NCI-H1436 (cell line): ENCODE measurements around the gene FCF1.

Experiments used
- DNase-seq: peaks from one replicate; lab custom pipeline; 2025; lab: John Stamatoyannopoulos, UW

Gene FCF1

DNA sequence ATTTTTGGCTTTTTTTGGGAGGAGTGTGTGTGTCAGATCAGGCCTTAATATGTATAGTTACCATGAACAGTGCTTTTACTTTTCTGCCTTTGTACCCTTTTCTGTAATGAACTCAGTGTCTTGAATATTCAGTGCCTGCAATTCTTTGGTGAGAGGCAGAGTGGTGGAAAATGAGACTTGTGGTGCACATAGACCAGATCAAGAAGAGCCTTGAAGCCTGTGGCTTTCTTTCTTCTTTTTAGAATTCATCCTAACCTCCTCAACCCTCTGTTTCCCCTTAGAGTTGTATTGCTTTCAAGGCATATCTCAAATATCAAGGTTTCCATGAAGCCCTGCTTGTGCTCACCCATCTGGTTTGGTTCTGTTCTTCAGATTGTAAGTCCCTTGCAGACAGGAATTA, 52.8 kb downstream of the FCF1 start:
- DNase-seq: no peak

DNA sequence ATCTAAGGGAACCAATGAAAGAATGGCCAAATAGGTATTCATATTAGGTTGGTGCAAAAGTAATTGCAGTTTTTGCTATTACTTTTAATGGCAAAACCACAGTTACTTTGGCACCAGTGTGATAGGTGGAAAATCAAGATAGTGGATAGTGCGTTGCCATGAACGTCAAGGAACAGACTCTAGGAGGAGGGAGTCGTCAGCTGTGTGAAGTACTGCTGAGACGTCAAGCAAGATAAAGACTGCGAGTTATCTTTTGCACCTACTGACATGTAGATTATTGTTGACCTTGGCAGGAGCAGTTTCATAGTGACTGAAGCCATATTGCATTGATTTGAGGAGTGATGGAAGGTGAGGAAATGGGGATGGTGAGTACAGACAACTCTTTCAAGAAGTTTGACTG, 58.5 kb downstream of the FCF1 start:
- no peak for DNase-seq

DNA sequence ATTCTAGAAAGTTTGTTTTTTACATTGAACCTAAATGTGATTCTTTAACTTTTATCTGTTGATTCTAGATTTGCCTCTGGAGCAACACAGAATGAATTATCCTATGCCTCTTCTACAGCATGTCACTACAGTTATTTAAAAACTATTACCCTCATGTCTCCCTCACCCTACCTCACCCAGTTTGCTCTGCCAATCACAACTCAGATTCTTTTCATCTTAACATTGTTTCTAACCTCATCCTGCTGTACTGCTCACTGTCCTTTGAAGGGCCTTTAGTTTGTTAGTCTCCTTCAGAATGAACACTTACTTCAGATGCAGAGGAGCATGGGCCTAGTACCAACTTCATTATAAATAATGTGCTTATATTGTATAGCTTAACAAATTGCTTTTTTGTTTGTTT, 71.7 kb downstream of the FCF1 start:
- DNase-seq: no peak

DNA sequence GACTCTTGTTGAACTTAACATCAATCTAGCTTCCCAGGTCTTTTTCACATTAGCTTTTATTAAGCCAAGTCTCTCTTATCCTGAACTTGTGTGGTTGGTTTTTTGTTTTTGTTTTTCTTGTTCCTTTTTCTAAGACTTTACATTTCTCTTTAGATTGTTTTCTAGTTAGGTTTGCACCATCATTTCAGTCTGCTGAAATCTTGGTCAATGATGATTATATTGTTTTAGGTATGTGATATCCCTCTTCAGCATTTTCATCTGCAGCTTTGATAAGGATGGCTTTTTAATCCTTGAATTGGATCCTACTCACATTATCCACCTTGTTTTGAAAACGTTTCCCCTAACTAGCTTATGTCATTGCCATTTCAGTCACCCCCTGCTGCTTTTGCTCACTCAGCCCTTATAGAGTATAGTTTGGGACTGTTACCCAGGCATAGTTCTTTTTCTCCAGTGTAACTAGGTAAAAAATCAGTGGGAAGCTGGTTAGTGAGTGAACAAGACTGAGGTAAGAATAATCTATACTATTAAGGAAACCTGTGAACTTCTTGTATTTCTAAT, 72.2 kb downstream of the FCF1 start:
- DNase-seq: no peak

DNA sequence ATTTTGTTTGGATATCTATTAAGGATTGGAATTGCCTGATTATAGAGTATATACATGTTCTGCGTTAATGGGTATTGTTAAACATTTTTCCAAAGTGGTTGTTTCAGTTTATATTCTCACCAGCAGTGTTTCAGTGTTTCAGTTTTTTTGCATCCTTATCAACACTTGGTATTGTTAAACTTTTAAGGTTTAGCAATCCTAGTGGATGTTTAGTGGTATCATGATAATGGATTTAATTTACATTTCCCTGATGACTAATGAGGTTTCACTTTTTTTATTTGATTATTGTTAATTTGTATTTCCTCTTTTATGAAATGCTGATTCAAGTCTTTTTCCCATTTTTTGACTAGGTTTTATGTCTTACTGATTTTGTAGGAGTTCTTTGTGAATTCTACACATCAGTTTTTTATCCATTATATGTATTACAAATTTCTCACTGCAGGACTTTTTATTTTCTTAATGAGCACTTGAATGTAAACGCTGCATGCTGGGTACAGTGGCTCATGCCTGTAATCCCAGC, 73.9 kb downstream of the FCF1 start:
- DNase-seq: no peak
